Esophagus mucosa (tissue), 1 donor: ENCODE measurements around the gene IRF4. TPM values are rescaled to one million over a fixed set of nuclear protein-coding genes. Genes with fewer than 3 reads are reported as not detected.
"Not testable (repeated sequence)": the region's sequence is repeated elsewhere in the genome, so short reads cannot be mapped to it uniquely, and the experiment has no call there.

Experiments
- ATAC-seq: fragments of 200-7000 bp; cut with Tn5 transposase; one replicate; pipeline ENCODE4 v1.9.1; 2020
- total RNA-seq: library from RNA; stranded (reverse); gene quantifications from one replicate; pipeline ENCODE4 v1.2.4, GENCODE V29; 2023
- donor health status: DM: yes; HTN: yes; CAD: no.

IRF4 gene
- total RNA-seq, 1 donor from 2014 or later: 1.1 TPM

DNA sequence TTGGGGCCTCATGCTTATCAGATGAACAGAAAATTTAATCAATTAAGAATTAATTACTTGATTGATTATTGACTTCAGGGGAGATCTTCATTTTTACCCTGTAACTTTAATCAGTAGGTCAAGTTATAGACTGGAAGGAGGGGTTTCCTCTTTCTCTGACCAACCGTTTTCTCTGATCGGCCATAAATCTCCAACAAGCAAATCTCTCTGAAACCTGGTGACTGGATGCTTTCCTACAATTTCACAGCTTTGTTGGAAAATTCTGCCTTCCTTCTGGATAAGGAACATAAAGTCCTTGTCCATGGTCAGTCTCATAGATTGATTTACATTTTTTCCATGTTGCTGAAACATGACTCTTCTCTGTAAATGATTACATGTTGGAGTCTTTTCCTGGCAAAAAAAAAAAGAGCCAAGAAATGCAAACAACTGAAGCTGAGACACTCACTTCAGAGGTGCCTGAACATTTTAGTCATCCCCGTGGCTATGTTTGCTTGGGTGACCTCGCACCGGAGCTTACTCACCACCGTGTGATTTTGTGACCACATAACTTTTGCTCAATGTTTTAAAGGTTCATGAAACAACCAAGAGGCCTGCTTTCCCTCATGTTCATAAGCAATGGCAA lies 31.0 kb downstream of the IRF4 start:
- no peak for ATAC-seq

- ATAC-seq: no peak
Measured at GRCh38 chr6:423055-423798, 31.7 kb downstream of the IRF4 start.

GRCh38 chr6:423799-424345 lies 32.3 kb downstream of the IRF4 start:
- peak; percentile 28 for ATAC-seq

GRCh38 chr6:424741-425417 lies 33.3 kb downstream of the IRF4 start:
- no peak for ATAC-seq

GRCh38 chr6:425418-425788 lies 33.9 kb downstream of the IRF4 start:
- ATAC-seq: not testable (repeated sequence)

- ATAC-seq: not testable (repeated sequence)
Measured at GRCh38 chr6:426198-426738, 34.7 kb downstream of the IRF4 start.

DNA sequence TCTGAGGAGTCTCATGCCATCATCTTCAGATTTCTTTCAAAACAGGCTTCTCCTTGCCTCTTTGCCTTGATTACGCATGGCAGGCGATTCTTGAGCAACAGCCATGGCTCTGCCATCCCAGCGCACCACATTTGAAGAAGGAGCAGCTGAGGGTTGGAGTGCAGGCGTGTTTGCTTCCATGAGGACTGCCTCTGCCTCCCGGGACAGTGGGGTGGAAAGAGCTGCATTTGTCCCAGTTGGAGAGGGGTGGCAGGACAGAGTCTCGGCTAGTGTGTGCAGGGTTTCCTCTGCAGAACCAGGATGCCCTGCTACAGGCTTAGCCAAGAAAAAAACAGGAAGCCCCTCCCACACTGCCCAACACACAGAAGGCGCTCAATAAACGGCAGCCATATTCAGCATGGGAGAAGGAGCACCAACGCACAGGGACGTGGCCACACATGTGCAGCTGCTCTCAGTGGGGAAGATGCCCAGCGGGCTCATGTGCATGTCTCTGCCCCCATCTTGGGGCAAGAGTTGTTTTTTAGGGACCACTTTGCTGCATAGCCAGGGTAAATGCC lies 36.6 kb downstream of the IRF4 start:
- no peak for ATAC-seq

DNA sequence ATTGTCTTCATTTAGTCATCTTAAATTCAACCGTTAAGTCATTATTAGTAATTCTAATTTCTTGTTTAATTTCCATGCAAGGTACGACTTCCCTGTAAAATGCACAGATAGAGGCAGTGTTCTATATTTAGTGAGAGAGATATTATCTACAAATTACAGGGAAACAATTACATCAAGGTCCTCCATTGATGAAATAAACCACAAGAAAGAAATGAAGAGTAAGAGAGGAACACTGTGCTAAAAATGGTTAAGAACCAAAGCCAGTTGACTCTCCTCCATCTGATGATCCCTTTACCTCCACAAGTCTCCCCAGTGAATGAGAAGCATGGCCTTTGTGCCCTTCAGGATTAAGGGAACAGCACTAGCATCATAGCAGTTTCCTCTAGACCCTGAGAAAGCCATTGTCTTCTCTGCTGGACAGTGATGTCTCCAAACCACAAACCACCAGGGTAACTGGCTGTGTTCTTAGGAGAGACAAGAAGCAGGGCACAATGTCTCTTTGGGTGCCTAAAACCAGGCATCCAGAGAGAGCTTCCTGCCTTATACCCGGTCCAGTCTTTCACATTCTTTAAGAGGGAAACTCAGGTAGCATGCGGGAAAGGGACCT lies 38.1 kb downstream of the IRF4 start:
- ATAC-seq: no peak

- ATAC-seq: no peak
Measured at GRCh38 chr6:431504-431903, 40.0 kb downstream of the IRF4 start.

- no peak for ATAC-seq
Measured at GRCh38 chr6:431986-432385, 40.4 kb downstream of the IRF4 start.

DNA sequence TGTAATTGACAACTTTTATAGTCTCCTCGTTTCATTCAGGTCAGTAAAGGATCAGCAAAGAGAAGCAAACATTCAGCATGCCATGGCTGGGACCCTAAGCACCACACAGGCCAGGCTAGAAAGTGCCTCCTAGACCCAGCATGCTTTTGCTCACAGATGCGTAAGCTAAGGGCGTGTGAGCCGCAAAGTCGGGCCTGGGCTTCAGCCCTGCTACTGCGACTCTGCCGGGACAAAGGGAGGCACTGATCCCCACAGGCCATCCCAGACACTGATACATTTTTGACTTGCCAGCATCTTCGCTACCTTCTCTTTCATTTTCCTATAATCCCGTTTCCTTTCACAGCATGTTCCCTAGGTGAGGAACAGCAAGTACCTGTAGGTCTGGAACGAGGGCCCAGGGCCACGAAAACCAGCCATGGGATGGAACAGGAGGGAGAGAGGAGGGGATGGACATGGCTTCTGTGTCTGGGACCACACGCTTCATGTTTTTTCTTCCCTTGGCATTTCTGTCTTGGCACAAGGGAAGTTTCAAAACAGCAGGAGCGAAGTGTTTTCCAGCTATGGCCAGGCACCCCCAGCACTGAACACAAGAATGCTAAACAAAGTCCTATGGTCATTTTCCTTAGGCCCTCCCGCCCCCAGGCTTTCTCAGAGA lies 42.6 kb downstream of the IRF4 start:
- ATAC-seq: no peak

DNA sequence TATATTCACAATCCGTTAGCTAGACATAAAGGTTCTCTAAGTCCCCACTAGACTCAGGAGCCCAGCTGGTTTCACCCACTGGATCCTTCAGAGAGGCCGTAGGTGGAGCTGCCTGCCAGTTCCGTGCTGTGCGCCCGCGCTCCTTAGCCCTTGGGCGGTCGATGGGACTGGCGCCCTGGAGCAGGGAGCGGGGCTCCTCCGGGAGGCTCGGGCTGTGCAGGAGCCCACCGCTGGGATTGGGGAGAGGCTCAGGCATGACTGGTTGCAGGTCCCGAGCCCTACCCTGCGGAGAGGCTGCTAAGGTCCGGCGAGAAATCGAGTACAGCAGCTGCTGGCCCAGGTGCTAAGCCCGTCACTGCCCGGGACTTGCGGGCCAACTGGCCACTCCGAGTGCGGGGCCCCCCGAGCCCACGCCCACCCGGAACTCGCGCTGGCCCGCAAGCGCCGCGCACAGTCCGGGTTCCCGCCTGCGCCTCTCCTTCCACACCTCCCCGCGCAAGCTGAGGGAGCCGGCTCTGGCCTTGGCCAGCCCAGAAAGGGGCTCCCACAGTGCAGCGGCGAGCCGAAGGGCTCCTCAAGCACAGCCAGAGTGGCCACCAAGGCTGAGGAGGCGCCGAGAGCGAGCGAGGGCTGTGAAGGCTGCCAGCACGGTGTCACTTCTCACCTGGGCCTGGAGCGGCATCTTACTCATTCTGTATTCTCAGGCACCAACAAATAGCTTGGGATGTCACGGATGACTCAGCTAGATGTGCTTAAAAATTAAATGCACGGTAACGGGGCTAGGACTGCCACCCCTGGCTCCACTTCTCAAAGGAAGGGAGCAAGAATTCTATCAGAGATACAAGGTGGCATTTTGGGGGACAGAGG lies 44.1 kb downstream of the IRF4 start:
- no peak for ATAC-seq

- ATAC-seq: no peak
Measured at GRCh38 chr6:436308-437036, 44.9 kb downstream of the IRF4 start.

DNA sequence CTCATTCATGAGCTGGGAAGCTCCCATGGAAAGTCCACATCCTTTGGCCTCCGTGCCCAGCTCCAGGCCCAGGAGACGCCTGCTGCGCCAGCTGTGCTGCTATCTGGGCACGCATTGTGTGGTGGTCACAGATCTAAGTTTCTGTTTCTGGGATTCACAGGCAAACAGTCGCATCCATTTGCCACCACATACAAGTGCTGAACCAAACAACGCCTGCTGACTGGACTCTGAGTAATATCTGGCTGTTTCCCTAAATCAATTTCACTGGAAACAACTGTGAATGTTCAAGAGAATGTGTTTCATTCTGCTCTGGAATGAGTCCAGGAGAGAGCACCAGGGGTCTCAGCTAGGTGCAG lies 45.5 kb downstream of the IRF4 start:
- ATAC-seq: no peak

DNA sequence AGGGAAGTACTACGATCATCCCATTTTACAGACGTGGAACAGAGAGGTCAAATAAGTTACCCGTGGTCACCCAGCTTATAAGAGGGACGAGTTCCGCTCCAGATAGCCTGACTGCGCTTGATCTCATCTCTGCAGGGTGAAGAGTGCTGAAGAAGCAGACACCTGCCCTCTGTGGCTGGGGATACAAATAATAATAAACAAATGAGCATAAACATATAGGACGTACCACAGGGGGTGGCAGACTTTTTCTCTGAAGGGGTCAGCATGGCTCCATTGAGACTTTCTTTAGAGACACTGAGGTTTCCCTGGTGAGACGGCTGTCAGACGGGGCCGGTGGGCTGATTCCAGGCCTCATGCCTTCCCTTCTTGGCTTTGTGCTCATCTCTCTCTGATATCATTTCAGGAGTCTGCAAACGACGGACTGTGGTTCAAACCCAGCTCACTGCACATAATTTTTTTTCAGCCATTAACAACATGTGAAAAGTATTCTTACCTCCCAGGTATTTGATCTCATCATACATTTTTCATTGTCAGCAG lies 47.1 kb downstream of the IRF4 start:
- no peak for ATAC-seq

GRCh38 chr6:439641-440167 lies 48.2 kb downstream of the IRF4 start:
- ATAC-seq: no peak

DNA sequence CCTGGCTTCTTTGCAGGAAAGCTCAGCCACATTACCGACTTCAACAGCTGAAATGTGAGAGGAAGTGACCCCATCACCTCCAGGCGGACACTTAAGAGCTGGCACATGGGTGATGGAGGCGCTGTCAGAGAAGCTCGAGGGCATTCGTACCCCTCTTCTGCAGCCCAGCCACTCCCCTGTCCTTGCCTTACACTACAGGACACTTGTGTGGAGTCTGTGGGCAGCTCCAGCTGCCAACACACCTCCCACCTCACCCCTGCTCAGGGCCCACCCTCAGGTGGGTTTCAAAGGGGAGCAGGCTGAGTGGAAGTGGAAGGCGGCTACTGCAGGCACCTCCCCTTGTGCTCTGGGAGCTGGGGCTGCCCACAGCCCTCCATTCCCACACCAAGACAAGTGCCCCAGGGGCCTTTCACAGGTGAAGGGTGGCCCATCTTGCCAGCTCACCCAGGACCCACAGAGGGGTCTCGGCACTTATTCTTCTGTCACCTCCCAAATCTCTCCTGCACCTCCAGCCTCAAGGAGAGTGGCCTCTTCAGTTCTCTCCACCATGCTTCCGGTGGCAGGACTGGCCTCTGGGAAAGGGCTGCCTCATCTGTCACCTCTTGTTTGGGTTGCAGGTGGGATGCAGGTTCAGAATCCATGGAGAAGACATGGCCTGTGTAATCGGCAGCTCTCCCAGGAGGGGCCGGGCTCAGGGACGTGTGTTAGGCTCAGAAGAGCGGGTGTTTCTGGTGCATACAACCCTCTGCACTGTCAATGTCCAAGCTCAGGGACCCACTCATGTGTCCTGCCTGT lies 49.8 kb downstream of the IRF4 start:
- no peak for ATAC-seq

DNA sequence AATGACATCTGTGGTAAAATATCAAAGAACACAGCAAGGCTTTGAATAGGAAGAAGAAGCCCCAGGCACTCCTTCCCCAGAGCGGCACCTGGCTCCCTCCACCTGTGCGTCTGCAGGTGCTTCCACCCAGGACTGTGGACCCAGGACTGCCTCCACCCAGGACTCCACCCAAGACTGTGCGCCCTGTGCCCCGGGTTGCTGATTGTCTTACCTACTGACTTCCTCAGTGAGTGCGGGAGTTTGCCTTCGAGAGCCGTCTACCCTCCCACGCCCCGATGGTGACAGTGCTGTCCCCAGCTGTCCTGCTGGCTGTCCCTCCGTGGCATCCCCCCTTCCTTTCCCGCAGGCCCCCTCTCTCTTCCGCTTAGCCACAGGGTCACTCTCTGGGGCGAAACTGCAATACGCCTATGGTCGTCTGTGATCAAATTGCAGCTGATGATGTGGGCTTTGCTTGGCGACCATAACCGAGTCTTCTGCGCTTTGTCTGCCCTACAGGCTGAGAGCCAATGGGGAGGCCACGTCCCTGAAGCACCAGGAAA lies 52.1 kb downstream of the IRF4 start:
- ATAC-seq: no peak
